ENCODE measurements around the gene MRPL55. TPM values are rescaled to one million over a fixed set of nuclear protein-coding genes. Genes with fewer than 3 reads are reported as not detected.
A peak's percentile ranks its signal among the peaks of the same experiment; 100 is the strongest.

The MRPL55 gene
- total RNA-seq, 2 donors from 2014 or later: 57.6 to 66.7 TPM

DNA sequence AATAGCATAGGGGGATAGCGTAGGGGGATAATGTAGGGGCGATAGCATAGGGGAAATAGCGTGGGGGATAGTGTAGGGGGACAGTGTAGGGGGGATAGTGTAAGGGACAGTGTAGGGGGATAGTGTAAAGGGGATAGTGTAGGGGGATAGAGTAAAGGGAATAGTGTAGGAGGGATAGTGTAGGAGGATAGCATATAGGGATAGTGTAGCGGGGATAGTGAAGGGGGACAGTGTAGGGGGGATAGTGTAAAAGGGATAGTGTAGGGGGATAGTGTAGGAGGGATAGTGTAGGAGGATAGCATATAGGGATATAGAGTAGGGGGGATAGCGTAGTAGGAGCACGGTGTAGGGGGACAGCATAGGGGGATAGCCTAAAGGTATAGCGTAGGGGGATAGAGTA is 40.7 kb downstream of the MRPL55 start:
- Histone ChIP-seq H3K9ac (ENCODE audit: extremely low read depth, low read length, poor library complexity, severe bottlenecking) (no peak overlapping the region), H3K27ac (ENCODE audit: low read depth, low read length) (no peak overlapping the region), H3K36me3 (ENCODE audit: control insufficient read depth, insufficient read depth, low read length) (no peaks in the 10 kb centered on the region), H3K4me3 (ENCODE audit: low read length) (no peak overlapping the region), H3K9me3 (ENCODE audit: control insufficient read depth, low read length) (no peaks in the 10 kb centered on the region), H3K27me3 (ENCODE audit: control insufficient read depth, insufficient read depth, low read length, poor library complexity, severe bottlenecking) (peaks cover 51% of the 10 kb centered on the region), H3K4me1 (ENCODE audit: control insufficient read depth, insufficient read depth, low read length) (no peaks in the 10 kb centered on the region)
- H3K36me3 Mint-ChIP-seq (ENCODE audit: low read depth): no peaks in the 10 kb centered on the region
- TF ChIP-seq, protein P1, sequence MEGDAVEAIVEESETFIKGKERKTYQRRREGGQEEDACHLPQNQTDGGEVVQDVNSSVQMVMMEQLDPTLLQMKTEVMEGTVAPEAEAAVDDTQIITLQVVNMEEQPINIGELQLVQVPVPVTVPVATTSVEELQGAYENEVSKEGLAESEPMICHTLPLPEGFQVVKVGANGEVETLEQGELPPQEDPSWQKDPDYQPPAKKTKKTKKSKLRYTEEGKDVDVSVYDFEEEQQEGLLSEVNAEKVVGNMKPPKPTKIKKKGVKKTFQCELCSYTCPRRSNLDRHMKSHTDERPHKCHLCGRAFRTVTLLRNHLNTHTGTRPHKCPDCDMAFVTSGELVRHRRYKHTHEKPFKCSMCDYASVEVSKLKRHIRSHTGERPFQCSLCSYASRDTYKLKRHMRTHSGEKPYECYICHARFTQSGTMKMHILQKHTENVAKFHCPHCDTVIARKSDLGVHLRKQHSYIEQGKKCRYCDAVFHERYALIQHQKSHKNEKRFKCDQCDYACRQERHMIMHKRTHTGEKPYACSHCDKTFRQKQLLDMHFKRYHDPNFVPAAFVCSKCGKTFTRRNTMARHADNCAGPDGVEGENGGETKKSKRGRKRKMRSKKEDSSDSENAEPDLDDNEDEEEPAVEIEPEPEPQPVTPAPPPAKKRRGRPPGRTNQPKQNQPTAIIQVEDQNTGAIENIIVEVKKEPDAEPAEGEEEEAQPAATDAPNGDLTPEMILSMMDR (conservative IDR thresholded peaks at IDR 0.05): no peak
- 79 to 92% methylated on average over 4 to 7 of the region's 7 CpGs for WGBS, 2 experiments (ENCODE audit: insufficient coverage in 1 of 2, insufficient read length in 1 of 2)
- H3K4me3 Mint-ChIP-seq: no peak overlapping the region
- H3K9me3 Mint-ChIP-seq: no peaks in the 10 kb centered on the region
- H3K4me1 Mint-ChIP-seq: peaks cover 13% of the 10 kb centered on the region
- no peak overlapping the region for H3K27ac Mint-ChIP-seq
- no peak for DNase-seq
- H3K27me3 Mint-ChIP-seq (ENCODE audit: insufficient read depth): peaks cover 32% of the 10 kb centered on the region

DNA sequence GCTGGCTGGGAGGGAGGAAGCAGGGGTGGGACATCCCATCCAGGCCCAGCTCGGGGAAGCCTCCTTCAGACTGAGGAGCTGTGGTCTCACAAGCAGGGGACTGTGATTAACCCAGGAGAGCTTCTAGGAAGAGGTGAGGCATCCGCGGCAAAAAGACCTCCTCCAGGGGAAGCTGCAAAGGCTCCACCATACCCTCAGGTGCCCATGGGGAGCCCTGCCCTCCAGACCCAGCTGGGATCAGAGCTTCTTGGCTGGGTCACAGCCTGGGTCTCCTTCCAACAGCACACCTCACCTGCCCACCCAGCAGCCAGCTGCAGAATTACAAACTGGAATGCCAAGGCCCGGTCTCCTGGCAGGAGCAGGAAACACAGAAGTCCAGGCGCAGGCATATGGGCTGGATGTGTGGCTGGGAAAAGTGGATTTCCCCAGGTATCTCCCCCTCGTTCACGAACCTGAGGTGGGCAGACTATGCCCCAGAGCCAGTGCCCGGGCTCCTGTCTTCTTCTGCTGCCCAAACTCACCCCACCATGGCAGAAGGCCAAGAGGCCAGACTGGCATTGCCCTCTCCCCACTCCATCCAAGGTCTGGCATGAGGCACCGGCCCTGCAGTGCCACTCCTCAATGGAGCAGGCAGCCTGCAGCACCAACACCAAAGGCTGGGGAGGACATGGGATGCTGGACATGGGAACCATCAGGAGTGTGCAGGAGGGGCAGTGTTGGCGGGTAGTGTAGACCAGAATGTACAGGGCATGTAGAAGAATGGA is 42.0 kb downstream of the MRPL55 start:
- peak; percentile 66 for DNase-seq
- Histone ChIP-seq H3K9ac (ENCODE audit: extremely low read depth, low read length, poor library complexity, severe bottlenecking) (no peak overlapping the region), H3K4me1 (ENCODE audit: control insufficient read depth, insufficient read depth, low read length) (no peaks in the 10 kb centered on the region), H3K9me3 (ENCODE audit: control insufficient read depth, low read length) (no peaks in the 10 kb centered on the region), H3K27me3 (ENCODE audit: control insufficient read depth, insufficient read depth, low read length, poor library complexity, severe bottlenecking) (peaks cover 47% of the 10 kb centered on the region), H3K36me3 (ENCODE audit: control insufficient read depth, insufficient read depth, low read length) (no peaks in the 10 kb centered on the region), H3K4me3 (ENCODE audit: low read length) (no peak overlapping the region), H3K27ac (ENCODE audit: low read depth, low read length) (no peak overlapping the region)
- peaks cover 21% of the 10 kb centered on the region for H3K27me3 Mint-ChIP-seq (ENCODE audit: insufficient read depth)
- TF ChIP-seq, protein P1 (conservative IDR thresholded peaks at IDR 0.05): no peak
- peak overlapping the region; percentile 78 for H3K27ac Mint-ChIP-seq
- no peaks in the 10 kb centered on the region for H3K9me3 Mint-ChIP-seq
- H3K4me1 Mint-ChIP-seq: peaks cover 13% of the 10 kb centered on the region
- no peaks in the 10 kb centered on the region for H3K36me3 Mint-ChIP-seq (ENCODE audit: low read depth)
- 78 to 82% methylated on average over 6 to 10 of the region's 10 CpGs for WGBS, 2 experiments (ENCODE audit: insufficient coverage in 1 of 2, insufficient read length in 1 of 2)
- no peak overlapping the region for H3K4me3 Mint-ChIP-seq

DNA sequence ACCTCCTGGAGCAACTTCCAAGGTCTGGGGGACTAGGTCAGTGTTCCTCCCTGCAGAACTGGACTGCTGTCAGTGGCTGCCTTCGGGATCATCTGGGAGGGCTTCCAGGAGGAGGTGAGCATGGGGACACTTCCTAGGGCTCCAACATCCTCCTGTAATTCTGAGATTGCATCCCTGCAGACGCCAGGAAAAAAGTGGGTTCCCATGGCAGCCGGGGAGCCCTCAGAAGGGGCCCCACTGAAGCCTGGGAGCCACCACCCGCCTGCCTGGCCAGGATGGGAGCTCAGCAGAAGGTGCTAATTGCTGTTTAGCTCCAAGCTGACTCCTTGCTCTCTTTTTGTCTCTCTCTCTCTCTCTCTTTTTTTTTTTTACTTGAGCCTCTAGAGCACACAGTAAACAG is 42.7 kb downstream of the MRPL55 start:
- Histone ChIP-seq H3K27me3 (ENCODE audit: control insufficient read depth, insufficient read depth, low read length, poor library complexity, severe bottlenecking) (peaks cover 41% of the 10 kb centered on the region), H3K9ac (ENCODE audit: extremely low read depth, low read length, poor library complexity, severe bottlenecking) (no peak overlapping the region), H3K4me3 (ENCODE audit: low read length) (no peak overlapping the region), H3K27ac (ENCODE audit: low read depth, low read length) (no peak overlapping the region), H3K4me1 (ENCODE audit: control insufficient read depth, insufficient read depth, low read length) (no peaks in the 10 kb centered on the region), H3K36me3 (ENCODE audit: control insufficient read depth, insufficient read depth, low read length) (no peaks in the 10 kb centered on the region), H3K9me3 (ENCODE audit: control insufficient read depth, low read length) (no peaks in the 10 kb centered on the region)
- TF ChIP-seq, protein P1 (conservative IDR thresholded peaks at IDR 0.05): no peak
- WGBS, 2 experiments (ENCODE audit: insufficient coverage in 1 of 2, insufficient read length in 1 of 2): 49 to 70% methylated on average over 4 of the region's 4 CpGs
- DNase-seq: peak; percentile 67
- Mint-ChIP-seq H3K27ac (peak overlapping the region; percentile 78), H3K9me3 (no peaks in the 10 kb centered on the region), H3K36me3 (ENCODE audit: low read depth) (no peaks in the 10 kb centered on the region), H3K4me3 (no peak overlapping the region), H3K27me3 (ENCODE audit: insufficient read depth) (peaks cover 19% of the 10 kb centered on the region), H3K4me1 (peaks cover 13% of the 10 kb centered on the region)

Data from endodermal cell (in vitro differentiated cells).